H9 (cell line): Measurements from ENCODE around the gene CALN1. TPM values are rescaled to one million over a fixed set of nuclear protein-coding genes. Genes with fewer than 3 reads are reported as not detected.
"Not testable (repeated sequence)": the region's sequence is repeated elsewhere in the genome, so short reads cannot be mapped to it uniquely, and the experiment has no call there.

Experiments
- DNase-seq: peaks from one replicate; pipeline ENCODE4 v3.0.0-alpha.2; 2017
- H2AFZ ChIP-seq: one replicate; pipeline ENCODE4 v1.6.1; 2013; ENCODE audit warnings: mild to moderate bottlenecking, low read length, control low read depth, moderate library complexity
- H2AK5ac ChIP-seq: 2 replicates; pipeline ENCODE4 v1.6.1; 2013; ENCODE audit warnings: low read length, control low read depth, mixed read lengths; ENCODE audit not compliant: insufficient read length
- H2BK120ac ChIP-seq: one replicate; pipeline ENCODE4 v1.6.1; 2013; ENCODE audit warnings: low read depth, mild to moderate bottlenecking, low read length, control low read depth, inconsistent platforms; ENCODE audit not compliant: poor library complexity, severe bottlenecking
- H2BK12ac ChIP-seq: 2 replicates; pipeline ENCODE4 v1.6.1; 2013; ENCODE audit warnings: low read length, control low read depth, mixed read lengths, low read depth; ENCODE audit not compliant: insufficient read length
- H2BK15ac ChIP-seq: 2 replicates; pipeline ENCODE4 v1.6.1; 2013; ENCODE audit warnings: low read depth, low read length, control low read depth
- H2BK20ac ChIP-seq: one replicate; pipeline ENCODE4 v1.6.1; 2013; ENCODE audit warnings: low read depth, mild to moderate bottlenecking, low read length, control low read depth, inconsistent platforms; ENCODE audit not compliant: poor library complexity, severe bottlenecking
- H2BK5ac ChIP-seq: 2 replicates; pipeline ENCODE4 v1.6.1; 2013; ENCODE audit warnings: low read length, control low read depth, mixed read lengths; ENCODE audit not compliant: insufficient read length
- H3K14ac ChIP-seq: 2 replicates; pipeline ENCODE4 v1.6.1; 2013; ENCODE audit warnings: low read length, control low read depth; ENCODE audit not compliant: insufficient read depth
- H3K18ac ChIP-seq: 2 replicates; pipeline ENCODE4 v1.6.1; 2013; ENCODE audit warnings: low read depth, mild to moderate bottlenecking, mixed read lengths, low read length, control low read depth; ENCODE audit not compliant: insufficient read length
- H3K23ac ChIP-seq: 2 replicates; pipeline ENCODE4 v1.6.1; 2013; ENCODE audit warnings: low read length, control low read depth, mixed read lengths, low read depth; ENCODE audit not compliant: insufficient read length
- H3K23me2 ChIP-seq: 2 replicates; pipeline ENCODE4 v1.6.1; 2013; ENCODE audit warnings: low read depth, mild to moderate bottlenecking, mixed read lengths, low read length, control low read depth; ENCODE audit not compliant: insufficient read length, poor library complexity, severe bottlenecking
- H3K27ac ChIP-seq: 2 replicates; pipeline ENCODE4 v1.5.1; 2013; ENCODE audit warnings: low read length, control low read depth, mixed read lengths, low read depth; ENCODE audit not compliant: insufficient read length
- H3K27me3 ChIP-seq: 2 replicates; pipeline ENCODE4 v1.6.1; 2013; ENCODE audit warnings: low read length, control low read depth, inconsistent platforms; ENCODE audit not compliant: insufficient read depth
- H3K4ac ChIP-seq: 2 replicates; pipeline ENCODE4 v1.6.1; 2013; ENCODE audit warnings: low read depth, mild to moderate bottlenecking, control low read depth, inconsistent platforms, low read length, moderate library complexity
- H3K4me1 ChIP-seq: 2 replicates; pipeline ENCODE4 v1.6.1; 2013; ENCODE audit warnings: low read length, control low read depth, inconsistent platforms; ENCODE audit not compliant: insufficient read depth
- H3K4me2 ChIP-seq: 2 replicates; pipeline ENCODE4 v1.6.1; 2013; ENCODE audit warnings: low read length, control low read depth, mixed read lengths; ENCODE audit not compliant: insufficient read length, insufficient read depth
- H3K56ac ChIP-seq: 2 replicates; pipeline ENCODE4 v1.6.1; 2013; ENCODE audit warnings: low read depth, mild to moderate bottlenecking, mixed read lengths, low read length, control low read depth; ENCODE audit not compliant: insufficient read length
- H3K79me1 ChIP-seq: 2 replicates; pipeline ENCODE4 v1.6.1; 2013; ENCODE audit warnings: low read depth, mild to moderate bottlenecking, moderate library complexity, low read length, control low read depth, inconsistent platforms; ENCODE audit not compliant: insufficient read depth, poor library complexity, severe bottlenecking
- H3K79me2 ChIP-seq: 2 replicates; pipeline ENCODE4 v1.6.1; 2013; ENCODE audit warnings: low read length, control low read depth, inconsistent platforms; ENCODE audit not compliant: insufficient read depth
- H3K9ac ChIP-seq: 2 replicates; pipeline ENCODE4 v1.6.1; 2013; ENCODE audit warnings: low read length, control low read depth, mixed read lengths; ENCODE audit not compliant: insufficient read length; ENCODE audit errors: extremely low read depth
- H3K9me3 ChIP-seq: one replicate; pipeline ENCODE4 v1.6.1; 2013; ENCODE audit warnings: low read depth, low read length, inconsistent platforms; ENCODE audit not compliant: control insufficient read depth
- H3T11ph ChIP-seq: one replicate; pipeline ENCODE4 v1.6.1; 2013; ENCODE audit warnings: mild to moderate bottlenecking, low read length, control low read depth, inconsistent platforms
- H4K20me1 ChIP-seq: one replicate; pipeline ENCODE4 v1.6.1; 2013; ENCODE audit not compliant: control insufficient read depth, insufficient read length, insufficient read depth
- H4K5ac ChIP-seq: 2 replicates; pipeline ENCODE4 v1.6.1; 2013; ENCODE audit warnings: low read depth, mild to moderate bottlenecking, mixed read lengths, low read length, control low read depth; ENCODE audit not compliant: insufficient read length
- H4K8ac ChIP-seq: replicated peaks from 2 replicates; pipeline ENCODE4 v1.6.1; 2013; ENCODE audit warnings: low read length, control low read depth, mixed read lengths, low read depth; ENCODE audit not compliant: insufficient read length
- H4K91ac ChIP-seq: 2 replicates; pipeline ENCODE4 v1.6.1; 2013; ENCODE audit warnings: low read depth, mild to moderate bottlenecking, moderate library complexity, mixed read lengths, low read length, control low read depth; ENCODE audit not compliant: insufficient read length
- H3K27ac Mint-ChIP-seq, 3 experiments: 2 replicates in 2 of 3; 3 replicates in 1 of 3; pipeline ENCODE4 v1.8.0; 2020 to 2021; ENCODE audit warnings: mixed read lengths in 3 of 3, mild to moderate bottlenecking in 1 of 3, moderate library complexity in 1 of 3
- H3K27me3 Mint-ChIP-seq: 2 replicates; pipeline ENCODE4 v1.8.0; 2021; ENCODE audit warnings: low read depth, mild to moderate bottlenecking, moderate library complexity, mixed read lengths
- H3K36me3 Mint-ChIP-seq, 3 experiments: 2 replicates in 2 of 3; 3 replicates in 1 of 3; pipeline ENCODE4 v1.8.0; 2020 to 2021; ENCODE audit warnings: low read depth in 3 of 3, mixed read lengths in 3 of 3; ENCODE audit not compliant: insufficient read depth in 1 of 3
- H3K4me1 Mint-ChIP-seq, 2 experiments: 2 replicates each; pipeline ENCODE4 v1.8.0; 2020; ENCODE audit warnings: mixed read lengths in 2 of 2
- H3K4me3 Mint-ChIP-seq, 2 experiments: 2 replicates in 1 of 2; 3 replicates in 1 of 2; pipeline ENCODE4 v1.8.0; 2020 to 2021; ENCODE audit warnings: mild to moderate bottlenecking in 2 of 2, mixed read lengths in 2 of 2, moderate library complexity in 1 of 2
- H3K9me3 Mint-ChIP-seq, 2 experiments: 2 replicates in 1 of 2; 3 replicates in 1 of 2; pipeline ENCODE4 v1.8.0; 2020; ENCODE audit warnings: mild to moderate bottlenecking in 2 of 2, mixed read lengths in 2 of 2, moderate library complexity in 1 of 2
- WGBS: extraction: QIAGEN DNeasy Blood & Tissue Kit; methylation state at CpG from one replicate; pipeline ENCODE4 v1.1.7; 2013; ENCODE audit warnings: missing lambda C conversion rate, low lambda C conversion rate, mixed read lengths; ENCODE audit not compliant: insufficient read length; ENCODE audit errors: extremely low coverage; 5-methylcytosine and 5-hydroxymethylcytosine counted together
- long read RNA-seq: library from polyadenylated mRNA; unstranded; transcript quantifications from one replicate; pipeline ENCODE4 v2.0.0, GENCODE V29; 2020
- total RNA-seq: library from RNA; stranded (reverse); gene quantifications from 2 replicates; pipeline ENCODE4 v1.2.1, GENCODE V29; 2021

The CALN1 gene
- total RNA-seq = 2.8 and 3.3 TPM in 2 replicates
- long read RNA-seq, partial matches to known transcripts = 0 of 3 reads
- long read RNA-seq, other reads (novel, unspliced or antisense) = 3 of 3 reads

GRCh38 chr7:72412121-72412618 is at the start of gene CALN1:
CALN1 (minus strand) TSS chr7:72412338.
- not testable (repeated sequence) for H2BK20ac ChIP-seq, H3K9me3 Mint-ChIP-seq, H4K20me1 ChIP-seq, H3K27ac Mint-ChIP-seq, H2BK15ac ChIP-seq, H3K27me3 ChIP-seq, H3K23me2 ChIP-seq, H3K4me1 ChIP-seq, H3K4me3 Mint-ChIP-seq, H3K9ac ChIP-seq, H2AK5ac ChIP-seq, H2BK12ac ChIP-seq, H2BK5ac ChIP-seq, H3K14ac ChIP-seq, H2BK120ac ChIP-seq, H3K79me1 ChIP-seq, H3K79me2 ChIP-seq, H4K5ac ChIP-seq, H4K91ac ChIP-seq, H2AFZ ChIP-seq, H3T11ph ChIP-seq, H3K4ac ChIP-seq, H3K27ac ChIP-seq, H3K18ac ChIP-seq, H4K8ac ChIP-seq, H3K4me2 ChIP-seq, H3K4me1 Mint-ChIP-seq, H3K23ac ChIP-seq, H3K56ac ChIP-seq, H3K27me3 Mint-ChIP-seq, DNase-seq, H3K36me3 Mint-ChIP-seq, H3K9me3 ChIP-seq
- WGBS = no CpG with 5 or more reads among the region's 21 CpGs
